H1 (cell line): ENCODE measurements around the gene TAL2. TPM values are rescaled to one million over a fixed set of nuclear protein-coding genes. Genes with fewer than 3 reads are reported as not detected.

ENCODE experiments used
- CTCF ChIA-PET: fragments of 300-600 bp; sonication (Branson Sonifier 250); formaldehyde crosslinking; loops from one replicate; lab custom pipeline; 2021; ENCODE audit not compliant: partially characterized antibody; lab: Charles Lee
- POLR2A ChIA-PET: fragments of 300-600 bp; sonication (Branson Sonifier 250); formaldehyde crosslinking; loops from one replicate; lab custom pipeline; 2021; ENCODE audit warnings: inconsistent platforms; ENCODE audit not compliant: partially characterized antibody; lab: Charles Lee
- DNase-seq, 2 experiments: peaks; one replicate each; pipeline versions ENCODE4 v3.0.0 to v3.0.0-alpha.2; 2010 to 2022; ENCODE audit warnings: low spot score in 2 of 2, low read depth in 1 of 2, mixed read lengths in 1 of 2
- FAIRE-seq: peaks from 2 replicates; lab custom pipeline; 2011; peaks lifted over from hg19 to GRCh38; lab: Jason Lieb, UNC
- H2AFZ ChIP-seq: 2 replicates; pipeline ENCODE4 v1.8.1; 2012; ENCODE audit warnings: low read length, inconsistent platforms
- H2AK5ac ChIP-seq: 2 replicates; pipeline ENCODE4 v1.6.1; 2013; ENCODE audit warnings: low read depth, low read length
- H2BK120ac ChIP-seq: replicated peaks from 2 replicates; pipeline ENCODE3; 2013; ENCODE audit warnings: low read depth, low read length, inconsistent platforms
- H2BK12ac ChIP-seq: 2 replicates; pipeline ENCODE4 v1.6.1; 2013; ENCODE audit warnings: low read depth, low read length
- H2BK15ac ChIP-seq: 2 replicates; pipeline ENCODE4 v1.6.1; 2013; ENCODE audit warnings: low read length
- H2BK20ac ChIP-seq: 2 replicates; pipeline ENCODE4 v1.6.1; 2013; ENCODE audit warnings: low read length
- H2BK5ac ChIP-seq: 2 replicates; pipeline ENCODE4 v1.6.1; 2013; ENCODE audit warnings: low read depth, low read length
- H3K14ac ChIP-seq: 2 replicates; pipeline ENCODE4 v1.6.1; 2013; ENCODE audit warnings: inconsistent platforms; ENCODE audit not compliant: insufficient read length
- H3K18ac ChIP-seq: 2 replicates; pipeline ENCODE4 v1.6.1; 2013; ENCODE audit warnings: low read length; ENCODE audit errors: extremely low read depth
- H3K23ac ChIP-seq: 2 replicates; pipeline ENCODE4 v1.6.1; 2013; ENCODE audit warnings: inconsistent platforms; ENCODE audit not compliant: insufficient read length
- H3K23me2 ChIP-seq: 2 replicates; pipeline ENCODE4 v1.6.1; 2013; ENCODE audit warnings: low read depth, low read length
- H3K27ac ChIP-seq: 2 replicates; pipeline ENCODE4 v1.6.1; 2011; ENCODE audit warnings: low read depth, low read length, inconsistent platforms
- H3K27me3 ChIP-seq, 4 experiments: replicated peaks in 1 of 4; 1 replicate in 1 of 4; 2 replicates in 3 of 4; pipeline versions ENCODE4 v1.6.1 to v1.8.1; 2011 to 2013; ENCODE audit warnings: low read length in 3 of 4, mild to moderate bottlenecking in 3 of 4, inconsistent platforms in 2 of 4, mixed read lengths in 2 of 4, moderate library complexity in 1 of 4; ENCODE audit not compliant: control insufficient read depth in 3 of 4, insufficient read depth in 3 of 4; ENCODE audit errors: extremely low read depth in 1 of 4
- H3K36me3 ChIP-seq, 4 experiments: 2 replicates each; pipeline versions ENCODE4 v1.6.1 to v1.8.1; 2011 to 2013; ENCODE audit warnings: mild to moderate bottlenecking in 4 of 4, low read length in 3 of 4, moderate library complexity in 2 of 4, control low read depth in 1 of 4, inconsistent platforms in 1 of 4; ENCODE audit not compliant: insufficient read depth in 4 of 4, control insufficient read depth in 2 of 4
- H3K4ac ChIP-seq: replicated peaks from 2 replicates; pipeline ENCODE3; 2013; ENCODE audit warnings: low read length, low read depth, mixed read lengths, inconsistent platforms; ENCODE audit not compliant: insufficient read length
- H3K4me1 ChIP-seq, 4 experiments: replicated peaks in 1 of 4; 1 replicate in 1 of 4; 2 replicates in 3 of 4; pipeline versions ENCODE4 v1.6.1 to v1.8.1; 2011 to 2013; ENCODE audit warnings: low read length in 3 of 4, inconsistent platforms in 2 of 4, mixed read lengths in 1 of 4; ENCODE audit not compliant: insufficient read depth in 4 of 4, control insufficient read depth in 3 of 4
- H3K4me2 ChIP-seq, 2 experiments: 2 replicates each; pipeline versions ENCODE4 v1.6.1 to v1.8.1; 2011 to 2013; ENCODE audit warnings: low read depth in 2 of 2, low read length in 2 of 2, control low read depth in 1 of 2, inconsistent platforms in 1 of 2, mild to moderate bottlenecking in 1 of 2; ENCODE audit not compliant: insufficient read depth in 1 of 2
- H3K4me3 ChIP-seq, 4 experiments: fragments of 200-600, 300-600 bp in 1 of 4; sonication (generic), shearing (Covaris generic), sonication (Bioruptor Twin) in 1 of 4; 2 replicates each; pipeline versions ENCODE4 v1.5.1 to v1.8.1; 2011 to 2016; ENCODE audit warnings: low read length in 4 of 4, low read depth in 3 of 4, control low read depth in 2 of 4, inconsistent platforms in 2 of 4, mild to moderate bottlenecking in 2 of 4, mixed read lengths in 1 of 4, moderate library complexity in 1 of 4; ENCODE audit not compliant: insufficient read depth in 2 of 4; ENCODE audit errors: extremely low read depth in 1 of 4
- H3K56ac ChIP-seq: replicated peaks from 2 replicates; pipeline ENCODE3; 2013; ENCODE audit warnings: low read depth, mild to moderate bottlenecking, mixed read lengths, low read length, inconsistent platforms; ENCODE audit not compliant: insufficient read length
- H3K79me1 ChIP-seq: 2 replicates; pipeline ENCODE4 v1.6.1; 2013; ENCODE audit warnings: low read depth, low read length, control low read depth
- H3K79me2 ChIP-seq, 2 experiments: 2 replicates each; pipeline versions ENCODE4 v1.6.1 to v1.8.1; 2012 to 2013; ENCODE audit warnings: low read length in 2 of 2, mild to moderate bottlenecking in 2 of 2, inconsistent platforms in 1 of 2; ENCODE audit not compliant: insufficient read depth in 2 of 2, control insufficient read depth in 1 of 2
- H3K9ac ChIP-seq, 4 experiments: replicated peaks in 1 of 4; 1 replicate in 1 of 4; 2 replicates in 3 of 4; pipeline versions ENCODE4 v1.6.1 to v1.8.1; 2011 to 2013; ENCODE audit warnings: low read depth in 3 of 4, low read length in 3 of 4, control low read depth in 2 of 4, mild to moderate bottlenecking in 2 of 4, moderate library complexity in 2 of 4, inconsistent platforms in 1 of 4; ENCODE audit errors: extremely low read depth in 1 of 4
- H3K9me3 ChIP-seq, 2 experiments: 2 replicates each; pipeline versions ENCODE4 v1.6.1 to v1.8.1; 2012 to 2013; ENCODE audit warnings: mild to moderate bottlenecking in 2 of 2, moderate library complexity in 2 of 2, control low read depth in 1 of 2, inconsistent platforms in 1 of 2, low read depth in 1 of 2, low read length in 1 of 2, mixed read lengths in 1 of 2; ENCODE audit not compliant: insufficient read depth in 2 of 2
- H4K20me1 ChIP-seq, 2 experiments: replicated peaks in 1 of 2; 2 replicates each; pipeline versions ENCODE3 to v1.8.1; 2011 to 2013; ENCODE audit warnings: inconsistent platforms in 2 of 2, low read length in 2 of 2, mild to moderate bottlenecking in 1 of 2; ENCODE audit not compliant: insufficient read depth in 2 of 2, control insufficient read depth in 1 of 2
- H4K5ac ChIP-seq: 2 replicates; pipeline ENCODE4 v1.6.1; 2013; ENCODE audit warnings: low read length, low read depth, mixed read lengths, inconsistent platforms; ENCODE audit not compliant: insufficient read length
- H4K8ac ChIP-seq: 2 replicates; pipeline ENCODE4 v1.8.0; 2013; ENCODE audit warnings: mild to moderate bottlenecking, moderate library complexity, low read length, inconsistent platforms; ENCODE audit not compliant: insufficient read depth; ENCODE audit errors: extremely low read depth
- H4K91ac ChIP-seq: replicated peaks from 2 replicates; pipeline ENCODE3; 2013; ENCODE audit warnings: low read length, mixed read lengths, inconsistent platforms; ENCODE audit not compliant: insufficient read length
- BCL11A ChIP-seq, 2 experiments: IDR thresholded peaks; one replicate each; pipeline ENCODE4 v1.6.1; 2011; ENCODE audit warnings: low read depth in 2 of 2, low read length in 2 of 2, mild to moderate bottlenecking in 2 of 2
- CBX8 ChIP-seq: fragments of 300-800, 300-1000 bp; sonication (generic); IDR thresholded peaks from 2 replicates; pipeline ENCODE4 v1.7.1; 2016; ENCODE audit warnings: low read depth, low read length, borderline replicate concordance
- CREB1 ChIP-seq: IDR thresholded peaks from 2 replicates; pipeline ENCODE4 v1.6.1; 2012; ENCODE audit warnings: inconsistent platforms
- EGR1 ChIP-seq: IDR thresholded peaks from 2 replicates; pipeline ENCODE4 v1.6.1; 2011; ENCODE audit warnings: low read depth, low read length, borderline replicate concordance
- HDAC6 ChIP-seq: IDR thresholded peaks from one replicate; pipeline ENCODE4 v1.7.1; 2012; ENCODE audit warnings: low read depth, mild to moderate bottlenecking, inconsistent platforms, low read length, moderate library complexity
- PHF8 ChIP-seq: fragments of 200-600 bp; sonication (generic); conservative IDR thresholded peaks from 2 replicates; pipeline ENCODE4 v1.7.1; 2012; ENCODE audit warnings: low read depth, mild to moderate bottlenecking, inconsistent platforms, low read length, moderate library complexity
- RFX5 ChIP-seq: IDR thresholded peaks from 2 replicates; pipeline ENCODE4 v1.6.1; 2011; ENCODE audit warnings: low read depth, low read length, improper control_type of control experiment, borderline replicate concordance
- RNF2 ChIP-seq: fragments of 200-900, 300-1000 bp; sonication (generic); IDR thresholded peaks from 2 replicates; pipeline ENCODE4 v1.7.1; 2016; ENCODE audit warnings: borderline replicate concordance, low read depth, mild to moderate bottlenecking, antibody characterized with exemption, low read length; ENCODE audit not compliant: poor library complexity, severe bottlenecking; ENCODE audit errors: missing control alignments
- TAF7 ChIP-seq: optimal IDR thresholded peaks from 2 replicates; pipeline ENCODE3; 2011; ENCODE audit warnings: low read depth, mild to moderate bottlenecking, inconsistent platforms, low read length, moderate library complexity, borderline replicate concordance
- WGBS, 2 experiments: shearing (Covaris generic) in 1 of 2; methylation state at CpG; one replicate each; pipeline versions ENCODE4 v1.1.6 to v1.1.7; 2013 to 2015; ENCODE audit warnings: low lambda C conversion rate in 2 of 2, mixed read lengths in 2 of 2, inconsistent platforms in 1 of 2, low coverage in 1 of 2, missing lambda C conversion rate in 1 of 2; ENCODE audit not compliant: insufficient replicate concordance in 2 of 2, insufficient coverage in 1 of 2, insufficient read length in 1 of 2; ENCODE audit errors: extremely low coverage in 1 of 2, missing lambda C conversion rate in 1 of 2; 5-methylcytosine and 5-hydroxymethylcytosine counted together
- polyA plus RNA-seq, 7 experiments: library from polyadenylated mRNA; depleted of rRNA in 3 of 7; stranded (reverse) in 5 of 7; unstranded in 2 of 7; fragments of >200 nt in 5 of 7; fragments of 200-250 nt in 2 of 7; gene quantifications; 1 replicate in 5 of 7; 2 replicates in 1 of 7; 4 replicates in 1 of 7; pipeline versions ENCODE4 v1.2.1 to v1.2.3, GENCODE V29; 2011 to 2013; ENCODE audit warnings: missing spikeins in 2 of 7, mixed read lengths in 2 of 7
- total RNA-seq: library from RNA; stranded (reverse); fragmentation: NEBNext Ultra II Directional; extraction: Animal tissue kit (Norgen Biotek cat#: 25700); gene quantifications from 2 replicates; pipeline ENCODE4 v1.2.1, GENCODE V29; 2021
- TF ChIP-seq, protein P1 (sequence below), 3 experiments: IDR thresholded peaks; 1 replicate in 2 of 3; 2 replicates in 1 of 3; pipeline versions ENCODE4 v1.5.1 to v1.6.1; 2011; ENCODE audit warnings: low read length in 3 of 3, mild to moderate bottlenecking in 3 of 3, inconsistent platforms in 2 of 3, low read depth in 1 of 3, moderate library complexity in 1 of 3; ENCODE audit not compliant: insufficient read depth in 1 of 3; ENCODE audit errors: control extremely low read depth in 1 of 3

The TAL2 gene
- total and polyA plus RNA-seq, 2 of the 8 experiments (the other 6 are each of a cell fraction or from before 2014, with no cell fraction given): 0.65 to 0.82 TPM

GRCh38 chr9:105646879-105647594 is 15.2 kb upstream of the TAL2 start:
- Histone ChIP-seq H3K27ac (no peak overlapping the region), H3K4me2 (no peak overlapping the region)
- TF ChIP-seq RNF2 (no peak), CREB1 (no peak), PHF8 (no peak), BCL11A (IDR thresholded peaks at IDR 0.05; ENCODE audit: low read depth in 2 of 2, low read length in 2 of 2) (no peak), CBX8 (no peak), EGR1 (no peak), TAF7 (no peak), HDAC6 (no peak), RFX5 (no peak)
- TF ChIP-seq, protein P1, sequence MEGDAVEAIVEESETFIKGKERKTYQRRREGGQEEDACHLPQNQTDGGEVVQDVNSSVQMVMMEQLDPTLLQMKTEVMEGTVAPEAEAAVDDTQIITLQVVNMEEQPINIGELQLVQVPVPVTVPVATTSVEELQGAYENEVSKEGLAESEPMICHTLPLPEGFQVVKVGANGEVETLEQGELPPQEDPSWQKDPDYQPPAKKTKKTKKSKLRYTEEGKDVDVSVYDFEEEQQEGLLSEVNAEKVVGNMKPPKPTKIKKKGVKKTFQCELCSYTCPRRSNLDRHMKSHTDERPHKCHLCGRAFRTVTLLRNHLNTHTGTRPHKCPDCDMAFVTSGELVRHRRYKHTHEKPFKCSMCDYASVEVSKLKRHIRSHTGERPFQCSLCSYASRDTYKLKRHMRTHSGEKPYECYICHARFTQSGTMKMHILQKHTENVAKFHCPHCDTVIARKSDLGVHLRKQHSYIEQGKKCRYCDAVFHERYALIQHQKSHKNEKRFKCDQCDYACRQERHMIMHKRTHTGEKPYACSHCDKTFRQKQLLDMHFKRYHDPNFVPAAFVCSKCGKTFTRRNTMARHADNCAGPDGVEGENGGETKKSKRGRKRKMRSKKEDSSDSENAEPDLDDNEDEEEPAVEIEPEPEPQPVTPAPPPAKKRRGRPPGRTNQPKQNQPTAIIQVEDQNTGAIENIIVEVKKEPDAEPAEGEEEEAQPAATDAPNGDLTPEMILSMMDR (IDR thresholded peaks at IDR 0.05; ENCODE audit: control extremely low read depth in 1 of 3, insufficient read depth in 1 of 3, low read depth in 1 of 3, low read length in 3 of 3): no peak

More at GRCh38 chr9:105646879-105647594, 15.2 kb upstream of the TAL2 start:
- ChIA-PET POLR2A (no interaction called here), CTCF (interaction anchor here (0.6 to 3.1 kb wide), 9 partner anchors 8 to 508 kb away, joined by 3 to 33 read pairs (median 4); no protein-coding TSS in a partner anchor)
- no peak overlapping the region for H2BK12ac ChIP-seq
- no peak overlapping the region for H2BK5ac ChIP-seq
- no peak overlapping the region for H4K5ac ChIP-seq
- H3K23me2 ChIP-seq: no peaks in the 10 kb centered on the region; the same call in 1 of the 2 replicates
- H3K18ac ChIP-seq: no peak overlapping the region
- no peaks in the 10 kb centered on the region for H4K20me1 ChIP-seq
- H3K9ac ChIP-seq: no peak overlapping the region
- H2BK20ac ChIP-seq: 0 out of 2 replicates have a peak overlapping the region, but pooled peaks have one; percentile 53
- no peak overlapping the region for H3K14ac ChIP-seq
- no peak overlapping the region for H2BK15ac ChIP-seq
- no peak overlapping the region for H2BK120ac ChIP-seq
- no peak overlapping the region for H3K23ac ChIP-seq
- H4K91ac ChIP-seq: no peak overlapping the region
- H2AFZ ChIP-seq: no peak overlapping the region
- no peaks in the 10 kb centered on the region for H3K79me2 ChIP-seq
- H3K79me1 ChIP-seq: no peaks in the 10 kb centered on the region
- WGBS, 2 experiments: 86% methylated on average over 7 of the region's 7 CpGs; no CpG with 5 or more reads in 1 of the 2 experiments
- H3K4me3 ChIP-seq: no peak overlapping the region
- DNase-seq (no peak), FAIRE-seq (no peak)
- H4K8ac ChIP-seq: no peak overlapping the region
- no peak overlapping the region for H3K4ac ChIP-seq
- no peaks in the 10 kb centered on the region for H3K36me3 ChIP-seq
- H3K4me1 ChIP-seq: peaks cover 2 to 9% (median 3%) of the 10 kb centered on the region in 4 experiments; a peak in 5 of 7 replicates
- no peaks in the 10 kb centered on the region for H3K9me3 ChIP-seq
- H3K56ac ChIP-seq: no peak overlapping the region
- no peaks in the 10 kb centered on the region for H3K27me3 ChIP-seq
- H2AK5ac ChIP-seq: no peak overlapping the region
